B cell (primary cell): ENCODE results near the gene CELSR3. TPM values are rescaled to one million over a fixed set of nuclear protein-coding genes. Genes with fewer than 3 reads are reported as not detected.

Experiments
- ATAC-seq: fragments of 200-7000 bp; cut with Tn5 transposase; one replicate; pipeline ENCODE4 v1.10.0; 2021; ENCODE audit warnings: low read depth, mild to moderate bottlenecking, moderate number of reproducible peaks, moderate library complexity
- CTCF ChIA-PET: fragments of 350-600 bp; sonication (Branson Sonifier 250); formaldehyde crosslinking; loops from one replicate; lab custom pipeline; 2021; ENCODE audit warnings: antibody characterized with exemption, inconsistent platforms; lab: Charles Lee
- POLR2A ChIA-PET: fragments of 350-600 bp; sonication (Branson Sonifier 250); formaldehyde crosslinking; loops from one replicate; lab custom pipeline; 2021; ENCODE audit warnings: antibody characterized with exemption; lab: Charles Lee
- DNase-seq: peaks from one replicate; pipeline ENCODE4 v3.0.0; 2013
- H2AFZ ChIP-seq: 2 replicates; pipeline ENCODE4 v1.6.1; 2012; ENCODE audit warnings: mild to moderate bottlenecking, low read depth, low read length; ENCODE audit not compliant: insufficient read depth, poor library complexity, severe bottlenecking
- H3K27ac ChIP-seq, 2 donors: 1 replicate in 1 of 2; 2 replicates in 1 of 2; pipeline ENCODE4 v1.5.1; 2012 to 2013; ENCODE audit warnings: low read length in 2 of 2, mild to moderate bottlenecking in 2 of 2, moderate library complexity in 1 of 2
- H3K27me3 ChIP-seq, 4 experiments: fragments of 200-600 bp in 1 of 4; sonication (generic) in 1 of 4; replicated peaks in 1 of 4; 1 replicate in 2 of 4; 2 replicates in 2 of 4; pipeline versions ENCODE4 v1.6.1 to v1.7.0; 2013 to 2016; ENCODE audit warnings: low read length in 3 of 4, mild to moderate bottlenecking in 2 of 4, mixed read lengths in 1 of 4, moderate library complexity in 1 of 4; ENCODE audit not compliant: insufficient read depth in 4 of 4, control insufficient read depth in 3 of 4; ENCODE audit errors: control extremely low read depth in 1 of 4
- H3K36me3 ChIP-seq, 2 experiments: replicated peaks in 1 of 2; 1 replicate in 1 of 2; 2 replicates in 1 of 2; pipeline versions ENCODE4 v1.6.1 to v1.7.1; 2013; ENCODE audit warnings: low read length in 1 of 2; ENCODE audit not compliant: insufficient read depth in 2 of 2, control insufficient read depth in 1 of 2; ENCODE audit errors: control extremely low read depth in 1 of 2, extremely low read depth in 1 of 2
- H3K4me1 ChIP-seq, 2 donors: fragments of 200-600 bp in 1 of 2; sonication (generic) in 1 of 2; 1 replicate in 1 of 2; 2 replicates in 1 of 2; pipeline versions ENCODE4 v1.5.1 to v1.6.1; 2013 to 2017; ENCODE audit warnings: low read length in 2 of 2; ENCODE audit not compliant: control insufficient read depth in 2 of 2, insufficient read depth in 2 of 2
- H3K4me2 ChIP-seq: replicated peaks from 2 replicates; pipeline ENCODE3; 2012; ENCODE audit warnings: mild to moderate bottlenecking, low read depth, low read length; ENCODE audit not compliant: poor library complexity, severe bottlenecking
- H3K4me3 ChIP-seq, 5 experiments: fragments of 200-600 bp in 1 of 5; sonication (generic) in 1 of 5; 1 replicate in 3 of 5; 2 replicates in 2 of 5; pipeline versions ENCODE4 v1.5.1 to v1.7.0; 2011 to 2016; ENCODE audit warnings: low read length in 4 of 5, mild to moderate bottlenecking in 4 of 5, low read depth in 2 of 5, control low read depth in 1 of 5, moderate library complexity in 1 of 5; ENCODE audit not compliant: insufficient read depth in 1 of 5; ENCODE audit errors: control extremely low read depth in 1 of 5, extremely low read depth in 1 of 5
- H3K79me2 ChIP-seq: fragments of 200-600 bp; sonication (generic); one replicate; pipeline ENCODE4 v1.6.0; 2016; ENCODE audit warnings: low read length; ENCODE audit not compliant: control insufficient read depth, insufficient read depth
- H3K9ac ChIP-seq: fragments of 200-600 bp; sonication (generic); 2 replicates; pipeline ENCODE4 v1.6.1; 2017; ENCODE audit warnings: mild to moderate bottlenecking, low read length, moderate library complexity
- H3K9me3 ChIP-seq, 3 donors: one replicate each; pipeline versions ENCODE4 v1.6.1 to v1.7.1; 2013; ENCODE audit warnings: low read length in 2 of 3; ENCODE audit not compliant: control insufficient read depth in 2 of 3, insufficient read depth in 1 of 3; ENCODE audit errors: control extremely low read depth in 1 of 3
- H4K20me1 ChIP-seq: 2 replicates; pipeline ENCODE4 v1.6.0; 2012; ENCODE audit warnings: mild to moderate bottlenecking, low read length; ENCODE audit not compliant: insufficient read depth, control insufficient read depth, poor library complexity, severe bottlenecking
- H3K27ac Mint-ChIP-seq: one replicate; pipeline ENCODE4 v1.8.0; 2021; ENCODE audit warnings: mixed read lengths
- H3K27me3 Mint-ChIP-seq: one replicate; pipeline ENCODE4 v1.8.0; 2021; ENCODE audit warnings: mixed read lengths
- H3K4me1 Mint-ChIP-seq: one replicate; pipeline ENCODE4 v1.8.0; 2021; ENCODE audit warnings: mixed read lengths
- H3K4me3 Mint-ChIP-seq: one replicate; pipeline ENCODE4 v1.8.0; 2021; ENCODE audit warnings: mixed read lengths
- H3K9me3 Mint-ChIP-seq: one replicate; pipeline ENCODE4 v1.8.0; 2022; ENCODE audit warnings: mixed read lengths; ENCODE audit not compliant: insufficient read depth
- EZH2 ChIP-seq: IDR thresholded peaks from 2 replicates; pipeline ENCODE4 v1.6.1; 2012; ENCODE audit warnings: borderline replicate concordance, low read depth, mild to moderate bottlenecking, moderate library complexity, low read length; ENCODE audit not compliant: insufficient read depth, poor library complexity, severe bottlenecking
- WGBS: methylation state at CpG from one replicate; pipeline ENCODE4 v1.1.5; 2013; ENCODE audit warnings: missing lambda C conversion rate; ENCODE audit not compliant: insufficient coverage; 5-methylcytosine and 5-hydroxymethylcytosine counted together
- intact Hi-C: fragments of 100-400 bp; cut with micrococcal nuclease; formaldehyde crosslinking; loops from one replicate; pipeline ENCODE4 v1.10.0; 2022
- polyA plus RNA-seq: library from polyadenylated mRNA; depleted of rRNA; stranded (reverse); fragments of >200 nt; gene quantifications from 2 replicates; pipeline ENCODE4 v1.2.3, GENCODE V29; 2012
- total RNA-seq, 2 donors: library from RNA; stranded (reverse); fragments of 120-200 nt in 1 of 2; gene quantifications; 1 replicate in 1 of 2; 2 replicates in 1 of 2; pipeline versions ENCODE4 v1.2.3 to v1.2.4, GENCODE V29; 2013 to 2022
- TF ChIP-seq, protein P1 (sequence below): fragments of 200-600 bp; IDR thresholded peaks from one replicate; pipeline ENCODE4 v1.8.0; 2022; ENCODE audit warnings: antibody characterized with exemption, mild to moderate bottlenecking

CELSR3 gene
- total and polyA plus RNA-seq, 2 donors (not counting 1 experiment from before 2014, with no cell fraction given): 2.4 to 2.5 TPM

DNA sequence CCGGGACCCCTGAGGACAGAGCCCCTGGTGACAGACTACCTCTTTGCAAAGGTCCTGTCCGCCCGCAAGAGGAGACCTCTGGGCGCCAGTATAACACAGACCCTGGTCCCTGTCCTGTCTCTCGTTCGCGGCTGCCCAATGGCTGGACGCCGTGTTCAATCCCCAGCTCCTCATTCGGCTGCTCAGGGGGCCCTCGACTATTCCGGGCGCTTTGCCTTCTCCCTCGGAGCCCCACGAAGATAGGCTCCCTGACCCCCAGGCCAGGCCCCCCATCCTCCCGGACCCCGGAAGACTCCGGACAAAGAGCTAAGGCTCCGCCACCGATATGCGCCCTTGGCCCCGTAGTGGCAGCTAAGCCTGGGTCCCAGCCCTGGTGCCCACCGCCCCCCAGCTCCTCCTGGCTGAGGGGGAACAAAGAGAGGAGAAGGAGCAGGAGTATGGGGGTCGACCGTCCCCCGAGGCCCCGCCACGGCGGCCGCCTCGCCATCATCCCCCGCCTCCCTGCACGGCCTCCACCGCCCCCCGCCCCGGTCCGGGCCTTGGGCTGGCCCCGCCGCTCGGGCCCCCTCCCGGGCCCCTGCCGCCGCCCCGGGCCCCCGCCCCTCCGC lies 437 bp downstream of the CELSR3 start:
- no peak for DNase-seq
- intact Hi-C loops: no loop called here
- no peak for ATAC-seq
- H3K27me3 Mint-ChIP-seq: peaks cover 17% of the 10 kb centered on the region
- peak overlapping the region; percentile 73 for H3K4me3 Mint-ChIP-seq
- Histone ChIP-seq H3K27me3 (peaks cover 0 to 61% (median 16%) of the 10 kb centered on the region in 4 experiments), H3K36me3 (no peaks in the 10 kb centered on the region), H3K79me2 (no peaks in the 10 kb centered on the region), H3K9me3 (peaks cover 0 to 41% (median 0%) of the 10 kb centered on the region in 3 donors), H3K4me1 (peaks cover 28 to 34% of the 10 kb centered on the region in 2 donors), H3K4me3 (no peak overlapping the region), H4K20me1 (peaks cover 9% of the 10 kb centered on the region), H2AFZ (no peak overlapping the region), H3K9ac (peak overlapping the region; percentile 52), H3K27ac (no peak overlapping the region), H3K4me2 (peak overlapping the region; percentile 80)
- peaks cover 26% of the 10 kb centered on the region for H3K4me1 Mint-ChIP-seq
- no peaks in the 10 kb centered on the region for H3K9me3 Mint-ChIP-seq
- 7% methylated on average over 32 of the region's 46 CpGs for WGBS
- ChIA-PET POLR2A (no interaction called here), CTCF (interaction anchor here (1.2 kb wide), 1 partner anchor 24 kb away, joined by 5 read pairs; the partner anchor contains the start of gene NCKIPSD)
- no peak for TF ChIP-seq EZH2
- TF ChIP-seq, protein P1, sequence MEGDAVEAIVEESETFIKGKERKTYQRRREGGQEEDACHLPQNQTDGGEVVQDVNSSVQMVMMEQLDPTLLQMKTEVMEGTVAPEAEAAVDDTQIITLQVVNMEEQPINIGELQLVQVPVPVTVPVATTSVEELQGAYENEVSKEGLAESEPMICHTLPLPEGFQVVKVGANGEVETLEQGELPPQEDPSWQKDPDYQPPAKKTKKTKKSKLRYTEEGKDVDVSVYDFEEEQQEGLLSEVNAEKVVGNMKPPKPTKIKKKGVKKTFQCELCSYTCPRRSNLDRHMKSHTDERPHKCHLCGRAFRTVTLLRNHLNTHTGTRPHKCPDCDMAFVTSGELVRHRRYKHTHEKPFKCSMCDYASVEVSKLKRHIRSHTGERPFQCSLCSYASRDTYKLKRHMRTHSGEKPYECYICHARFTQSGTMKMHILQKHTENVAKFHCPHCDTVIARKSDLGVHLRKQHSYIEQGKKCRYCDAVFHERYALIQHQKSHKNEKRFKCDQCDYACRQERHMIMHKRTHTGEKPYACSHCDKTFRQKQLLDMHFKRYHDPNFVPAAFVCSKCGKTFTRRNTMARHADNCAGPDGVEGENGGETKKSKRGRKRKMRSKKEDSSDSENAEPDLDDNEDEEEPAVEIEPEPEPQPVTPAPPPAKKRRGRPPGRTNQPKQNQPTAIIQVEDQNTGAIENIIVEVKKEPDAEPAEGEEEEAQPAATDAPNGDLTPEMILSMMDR: no peak
- no peak overlapping the region for H3K27ac Mint-ChIP-seq
